Gastroesophageal sphincter (tissue), 4 donors: ENCODE results near the gene EFR3B. TPM values are rescaled to one million over a fixed set of nuclear protein-coding genes. Genes with fewer than 3 reads are reported as not detected.
A peak's percentile ranks its signal among the peaks of the same experiment; 100 is the strongest.
"Not testable (repeated sequence)": the region's sequence is repeated elsewhere in the genome, so short reads cannot be mapped to it uniquely, and the experiment has no call there.

ENCODE experiments used
- ATAC-seq: fragments of 150-250 bp; one replicate; pipeline ENCODE4 v1.9.1; 2016; ENCODE audit warnings: mild to moderate bottlenecking, moderate library complexity
- H3K27ac ChIP-seq, 4 donors: fragments of 200-600 bp; sonication (generic) in 3 of 4; 1 replicate in 3 of 4; 2 replicates in 1 of 4; pipeline ENCODE4 v1.5.1; 2016 to 2019
- H3K27me3 ChIP-seq: fragments of 200-600 bp; sonication (generic); one replicate; pipeline ENCODE4 v1.5.1; 2019
- H3K36me3 ChIP-seq, 2 donors: fragments of 200-600 bp; sonication (generic); one replicate each; pipeline ENCODE4 v1.5.1; 2019; ENCODE audit warnings: control low read depth in 1 of 2
- H3K4me1 ChIP-seq, 3 donors: fragments of 200-600 bp; sonication (generic); 1 replicate in 2 of 3; 2 replicates in 1 of 3; pipeline ENCODE4 v1.5.1; 2016 to 2019; ENCODE audit warnings: control low read depth in 2 of 3
- H3K4me3 ChIP-seq, 2 donors: fragments of 200-600 bp; sonication (generic); one replicate each; pipeline ENCODE4 v1.5.1; 2019; ENCODE audit warnings: mild to moderate bottlenecking in 1 of 2, moderate library complexity in 1 of 2
- H3K9me3 ChIP-seq, 3 donors: fragments of 200-600 bp; sonication (generic); one replicate each; pipeline ENCODE4 v1.5.1; 2017 to 2019; ENCODE audit warnings: control low read depth in 2 of 3
- CTCF ChIP-seq, 4 experiments: fragments of 200-600 bp in 2 of 4; fragments of 450-650 bp in 2 of 4; sonication (generic) in 1 of 4; IDR thresholded peaks; one replicate each; pipeline ENCODE4 v1.5.1; 2017 to 2019; ENCODE audit warnings: antibody characterized with exemption in 4 of 4, mild to moderate bottlenecking in 2 of 4, moderate library complexity in 2 of 4
- EP300 ChIP-seq: sonication (generic); formaldehyde crosslinking; IDR thresholded peaks from one replicate; pipeline ENCODE4 v1.6.1; 2017; ENCODE audit warnings: antibody characterized with exemption, mild to moderate bottlenecking
- POLR2A ChIP-seq, 2 donors: fragments of 450-650 bp; IDR thresholded peaks; one replicate each; pipeline ENCODE4 v1.6.1; 2017; ENCODE audit warnings: antibody characterized with exemption in 2 of 2, mild to moderate bottlenecking in 2 of 2, moderate library complexity in 1 of 2
- POLR2AphosphoS5 ChIP-seq: sonication (generic); formaldehyde crosslinking; IDR thresholded peaks from one replicate; pipeline ENCODE4 v1.6.1; 2017; ENCODE audit warnings: antibody characterized with exemption
- WGBS, 2 donors: methylation state at CpG; one replicate each; pipeline ENCODE4 v1.1.5; 2018; ENCODE audit warnings: low coverage in 1 of 2; 5-methylcytosine and 5-hydroxymethylcytosine counted together
- total RNA-seq, 4 donors: library from RNA; depleted of rRNA; stranded (reverse); fragments of >200 nt; gene quantifications; one replicate each; pipeline ENCODE4 v1.1.0, GENCODE V29; 2016

EFR3B gene
- total RNA-seq = 1 to 10 TPM in 3 of 4 donors, under 1 TPM in 1; 0.67 to 2.4 (median 1.5) TPM

GRCh38 chr2:25041928-25042320 is at the start of gene EFR3B:
TSS of gene EFR3B (plus strand) at chr2:25042076. CDS start at chr2:25042313, 237 bp downstream.
- Histone ChIP-seq H3K27ac (peak within 1 kb of the TSS; percentile 40 to 88 (median 86)), H3K27me3 (no peaks in the 10 kb centered on the region), H3K36me3 (no peaks in the 10 kb centered on the region), H3K4me1 (peaks cover 0 to 24% (median 13%) of the 10 kb centered on the region in 3 donors), H3K4me3 (peak within 1 kb of the TSS; percentile 60 to 88), H3K9me3 (no peaks in the 10 kb centered on the region)
- peak; percentile 99 for ATAC-seq
- WGBS, 2 donors = no CpG with 5 or more reads among the region's 54 CpGs
- TF ChIP-seq EP300 (no peak), CTCF (IDR thresholded peaks at IDR 0.05) (peak in 1 of 4 experiments; percentile 29)

- TF ChIP-seq POLR2AphosphoS5 (no peak), EP300 (no peak), CTCF (IDR thresholded peaks at IDR 0.05) (no peak)
- 30 to 53% methylated on average over 6 of the region's 6 CpGs for WGBS, 2 donors
- H3K9me3 ChIP-seq = no peaks in the 10 kb centered on the region
- H3K27me3 ChIP-seq = no peaks in the 10 kb centered on the region
- H3K27ac ChIP-seq = no peak overlapping the region
- no peak for ATAC-seq
- no peaks in the 10 kb centered on the region for H3K4me1 ChIP-seq
- no peak overlapping the region for H3K4me3 ChIP-seq
- no peaks in the 10 kb centered on the region for H3K36me3 ChIP-seq
These were observed 48.3 kb upstream of the EFR3B start for GRCh38 chr2:24993406-24994145.

- Histone ChIP-seq H3K4me3 (no peak overlapping the region), H3K36me3 (no peaks in the 10 kb centered on the region), H3K27me3 (no peaks in the 10 kb centered on the region), H3K4me1 (no peaks in the 10 kb centered on the region), H3K9me3 (no peaks in the 10 kb centered on the region), H3K27ac (no peak overlapping the region)
- TF ChIP-seq CTCF (IDR thresholded peaks at IDR 0.05) (no peak), POLR2AphosphoS5 (no peak), POLR2A (IDR thresholded peaks at IDR 0.05) (no peak), EP300 (no peak)
- 60% methylated on average over 1 of the region's 1 CpG; no CpG with 5 or more reads in 1 of the 2 donors for WGBS, 2 donors
- no peak for ATAC-seq
These were observed 47.6 kb upstream of the EFR3B start for GRCh38 chr2:24994146-24994724.

GRCh38 chr2:24999097-24999496 is 42.8 kb upstream of the EFR3B start:
- not testable (repeated sequence) for H3K36me3 ChIP-seq, ATAC-seq, H3K9me3 ChIP-seq, H3K4me3 ChIP-seq, H3K27ac ChIP-seq, H3K27me3 ChIP-seq
- H3K4me1 ChIP-seq = peaks cover 0 to 14% (median 0%) of the 10 kb centered on the region in 3 donors
- WGBS, 2 donors = 84 to 94% methylated on average over 7 to 8 of the region's 8 CpGs

GRCh38 chr2:25000036-25000435 is 41.8 kb upstream of the EFR3B start:
- Histone ChIP-seq H3K27ac (no peak overlapping the region), H3K9me3 (no peaks in the 10 kb centered on the region), H3K27me3 (no peaks in the 10 kb centered on the region), H3K4me1 (peaks cover 0 to 14% (median 0%) of the 10 kb centered on the region in 3 donors), H3K4me3 (no peak overlapping the region), H3K36me3 (peaks cover 0 to 2% of the 10 kb centered on the region in 2 donors)
- TF ChIP-seq POLR2AphosphoS5 = no peak
- no peak for TF ChIP-seq POLR2A (IDR thresholded peaks at IDR 0.05)
- TF ChIP-seq EP300 = no peak
- TF ChIP-seq CTCF (IDR thresholded peaks at IDR 0.05) = no peak
- WGBS, 2 donors = 20 to 31% methylated on average over 4 of the region's 4 CpGs
- no peak for ATAC-seq
